GM19023 (cell line): ENCODE results near the gene TANK.
"Not testable (repeated sequence)": the region's sequence is repeated elsewhere in the genome, so short reads cannot be mapped to it uniquely, and the experiment has no call there.

Source experiments
- ATAC-seq: cut with Tn5 transposase; IDR thresholded peaks from one replicate; pipeline ENCODE4 v1.9.1; 2021; ENCODE audit warnings: mild to moderate bottlenecking, moderate library complexity; ENCODE audit not compliant: unreplicated experiment

The TANK gene

DNA sequence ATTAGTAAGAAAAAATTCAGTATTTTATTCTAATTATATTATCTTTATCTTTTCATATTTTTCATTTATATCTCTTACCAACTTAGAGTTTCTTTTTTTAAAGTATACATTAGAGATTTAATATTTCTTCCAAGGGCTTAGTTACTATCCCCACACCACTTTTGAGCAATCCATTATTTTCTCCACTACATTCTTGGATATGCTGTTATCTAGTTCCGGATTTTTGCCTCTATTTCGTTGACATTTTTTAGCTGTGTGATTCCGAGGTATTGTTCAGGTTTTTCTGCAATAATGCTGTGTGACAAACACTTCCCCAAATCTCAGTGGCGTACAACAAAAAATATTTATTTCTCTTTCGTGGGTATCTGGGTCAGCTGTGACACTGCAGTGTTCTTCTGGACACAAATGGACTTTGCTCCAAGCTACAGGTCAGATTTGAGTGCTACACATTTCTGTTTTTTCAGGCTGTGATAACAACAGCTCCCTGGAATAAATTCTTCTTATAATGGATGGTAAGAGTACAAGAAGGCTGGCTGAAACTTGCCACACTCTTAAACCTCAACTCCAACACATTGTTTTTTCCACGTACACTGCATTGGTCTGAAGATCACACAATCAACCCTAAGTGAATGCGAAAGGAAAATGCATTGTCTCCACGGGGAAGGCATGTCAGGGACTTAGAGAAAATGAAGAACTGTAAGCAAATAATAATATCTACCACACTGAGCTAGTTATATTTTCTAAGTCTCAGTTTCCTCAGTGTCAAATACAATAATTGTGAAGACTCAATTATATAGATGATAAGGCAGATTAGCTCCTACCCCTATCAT lies 97.1 kb downstream of the TANK start:
- no peak for ATAC-seq

DNA sequence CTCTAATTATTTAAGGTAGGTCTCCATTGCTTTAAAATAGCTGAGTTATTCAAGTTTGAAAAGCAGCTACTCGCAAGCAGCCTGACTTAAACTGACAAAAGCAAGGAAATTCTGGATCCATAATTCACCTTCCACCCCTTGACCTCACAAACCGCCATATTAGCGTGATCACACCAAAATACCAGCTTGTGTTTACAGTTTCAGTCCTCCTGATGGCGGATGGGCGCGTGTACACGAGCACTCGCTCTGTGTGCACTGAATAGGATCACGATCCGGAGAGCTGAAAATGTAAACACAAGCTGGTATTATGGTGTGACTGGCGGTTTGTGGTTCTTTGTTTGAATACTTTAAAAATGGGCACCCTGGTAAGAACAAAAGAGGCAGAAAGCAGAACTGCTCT lies 105.6 kb downstream of the TANK start:
- ATAC-seq, result no peak

DNA sequence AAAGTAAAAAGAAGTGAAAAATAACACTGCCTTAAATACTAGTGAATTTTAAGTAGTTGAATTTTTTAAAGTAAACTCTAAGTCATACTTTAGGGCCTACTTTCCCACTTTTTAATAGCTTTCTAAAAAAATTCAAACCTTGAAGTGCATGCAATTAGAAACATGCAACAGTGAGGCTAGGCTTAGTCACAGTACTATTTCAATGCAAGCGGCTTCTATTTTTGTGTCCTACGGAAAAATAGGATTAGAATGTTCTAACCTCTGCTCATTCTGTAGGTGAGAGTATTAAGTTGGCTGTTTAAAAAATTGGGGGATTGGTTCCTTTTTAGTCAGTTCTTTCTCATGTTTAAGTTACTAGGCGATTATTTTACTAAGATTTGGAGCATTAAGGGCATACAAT lies 108.9 kb downstream of the TANK start:
- no peak for ATAC-seq

DNA sequence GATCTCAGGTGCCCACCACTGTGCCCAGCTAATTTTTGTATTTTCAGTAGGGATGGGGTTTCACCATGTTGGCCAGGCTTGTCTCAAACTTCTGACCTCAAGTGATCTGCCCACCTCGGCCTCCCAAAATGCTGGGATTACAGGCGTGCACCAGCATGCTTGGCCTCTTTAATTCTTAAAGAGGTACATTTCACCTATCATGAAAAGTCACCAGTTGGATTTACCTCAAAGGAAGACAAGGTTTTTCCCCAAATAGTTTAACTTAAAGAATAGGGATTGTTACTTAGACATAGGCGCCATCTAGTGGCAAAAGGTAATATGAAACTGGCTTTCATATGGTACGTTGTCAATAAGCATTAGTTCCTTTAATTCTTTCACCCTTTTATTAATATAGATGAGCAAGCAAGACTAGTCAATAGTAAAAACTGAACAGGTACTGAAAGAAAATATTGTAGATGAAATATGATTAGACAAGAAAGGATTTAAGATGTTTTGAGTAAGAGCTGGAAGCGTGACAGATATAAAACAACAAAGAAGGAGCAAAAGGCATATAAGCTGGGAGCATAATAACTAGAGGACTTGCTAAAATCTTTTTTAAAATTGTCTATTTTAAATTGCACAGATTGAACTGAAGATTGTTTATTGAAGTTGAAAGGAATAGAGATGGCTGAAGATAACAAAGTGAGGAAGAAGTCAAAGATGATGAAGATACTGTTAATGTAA lies 113.0 kb downstream of the TANK start:
- ATAC-seq, result peak; percentile 76

DNA sequence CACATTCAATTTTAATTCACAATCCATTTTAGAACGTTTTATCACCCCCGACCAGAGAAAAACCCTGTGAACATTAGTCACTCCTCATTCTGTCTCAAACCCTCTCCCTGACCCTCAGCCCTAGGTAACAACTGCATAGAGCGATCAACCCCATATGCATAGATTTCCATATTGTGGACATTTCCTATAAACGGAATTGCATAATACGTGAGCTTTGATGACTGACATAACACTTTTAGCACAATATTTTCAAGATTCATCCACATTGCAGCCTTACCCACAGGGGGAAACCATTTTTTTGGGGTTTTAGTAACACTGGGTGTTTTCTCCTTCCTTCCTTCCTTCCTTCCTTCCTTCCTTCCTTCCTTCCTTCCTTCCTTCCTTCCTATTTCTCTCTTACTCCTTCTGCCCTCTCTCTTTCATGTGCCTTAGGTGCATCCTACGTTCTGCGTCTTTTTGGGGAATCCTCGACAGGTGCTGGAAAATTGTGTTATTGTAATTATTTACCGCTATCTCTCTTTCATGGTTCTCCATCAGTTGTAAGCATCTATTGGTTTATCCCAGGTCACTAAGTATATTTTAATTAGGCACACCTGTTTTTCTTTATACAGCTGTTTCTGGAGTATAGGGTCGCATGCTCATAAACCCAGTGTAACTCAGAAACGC lies 118.5 kb downstream of the TANK start:
- not testable (repeated sequence) for ATAC-seq

DNA sequence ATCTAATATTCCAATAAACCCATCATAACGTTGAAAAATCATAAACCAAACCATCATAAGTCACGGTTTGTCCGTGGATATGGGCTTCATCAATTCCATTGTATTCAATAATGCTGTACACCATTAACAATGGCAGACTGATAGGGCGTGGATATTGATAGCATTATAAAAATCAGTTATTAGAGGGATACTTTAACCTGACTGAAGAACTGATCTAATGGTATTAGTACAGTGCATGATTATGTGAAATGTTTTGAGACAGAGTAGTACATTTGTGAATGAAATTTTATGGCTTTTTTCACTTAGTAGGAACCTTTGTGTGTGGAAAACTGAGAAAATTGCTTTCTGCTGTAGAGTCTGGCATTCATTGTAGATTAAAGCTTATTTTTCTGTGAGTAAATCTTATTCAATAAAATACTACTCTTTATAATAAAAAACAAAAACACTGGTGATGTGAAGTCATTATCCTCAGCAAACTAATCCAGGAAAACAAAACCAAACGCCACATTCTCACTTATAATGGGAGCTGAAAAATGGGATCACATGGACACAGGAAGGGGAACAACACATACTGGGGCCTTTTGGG lies 119.1 kb downstream of the TANK start:
- ATAC-seq, result not testable (repeated sequence)

DNA sequence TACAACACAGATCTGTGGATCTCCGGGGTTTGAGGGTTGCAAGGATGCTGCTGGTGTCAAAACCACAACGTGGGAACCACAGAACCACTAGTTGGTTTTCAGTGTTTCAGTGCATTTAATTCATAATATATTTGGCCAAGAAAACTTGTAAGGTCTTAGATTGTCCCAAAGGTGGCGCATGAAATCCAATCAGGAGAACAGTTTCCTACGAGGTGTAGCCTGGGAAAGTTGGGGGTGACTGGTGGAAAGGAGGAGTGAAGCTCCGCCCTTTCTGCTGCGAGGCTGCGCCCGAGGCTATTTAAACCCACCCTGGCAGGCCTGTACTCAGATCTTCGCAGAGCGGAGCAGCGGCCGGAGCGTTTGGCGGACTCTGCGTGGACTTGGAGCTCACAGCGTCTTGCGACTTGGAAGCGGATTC lies 120.7 kb downstream of the TANK start:
- not testable (repeated sequence) for ATAC-seq

DNA sequence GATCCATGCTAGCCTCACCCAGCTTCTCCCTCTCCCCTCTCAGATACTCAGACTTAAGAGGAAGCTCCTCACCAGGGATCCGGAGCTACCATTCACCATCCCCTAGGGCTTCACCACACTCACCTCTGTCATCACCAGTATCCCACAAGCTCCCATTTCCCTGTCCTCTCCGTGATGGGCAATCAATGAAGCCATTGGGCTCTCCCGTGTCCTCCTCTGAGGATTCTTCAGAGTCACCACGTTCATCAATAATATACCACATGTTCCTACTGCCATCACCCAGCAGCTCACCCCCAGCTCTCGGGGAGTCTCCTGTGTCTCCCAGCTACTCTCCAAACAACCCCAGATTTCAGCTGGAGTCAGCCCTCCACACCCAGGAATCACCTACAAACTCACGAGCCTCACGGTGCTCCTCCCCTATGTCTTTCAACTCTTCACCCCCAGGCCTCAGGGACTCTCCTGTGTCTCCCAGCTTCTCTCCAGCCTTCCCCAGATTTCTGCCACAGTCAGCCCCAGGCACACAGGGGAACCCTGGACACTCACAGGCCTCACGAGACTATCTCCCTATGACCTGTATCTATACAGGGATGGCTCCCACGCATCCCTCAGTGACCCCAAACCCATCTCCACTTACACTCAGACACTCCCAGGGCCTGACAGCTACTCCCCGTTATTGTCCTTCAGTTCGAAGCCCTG lies 121.5 kb downstream of the TANK start:
- not testable (repeated sequence) for ATAC-seq

DNA sequence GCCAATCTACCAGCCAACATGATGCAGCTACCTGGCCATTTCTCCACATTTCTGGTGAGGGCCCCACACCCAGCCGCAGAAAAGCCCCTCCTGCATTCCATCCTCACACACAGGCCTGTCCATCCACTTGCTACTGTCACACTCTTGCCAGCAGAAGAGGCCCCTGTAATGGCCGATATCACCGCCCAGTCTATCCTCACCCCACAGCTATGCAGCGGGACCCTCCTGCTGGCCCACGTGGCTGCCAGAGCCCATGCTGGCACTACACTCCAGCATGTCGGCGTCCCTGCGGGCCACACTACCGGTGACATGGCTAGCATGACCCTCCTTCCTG lies 122.0 kb downstream of the TANK start:
- ATAC-seq, result not testable (repeated sequence)

DNA sequence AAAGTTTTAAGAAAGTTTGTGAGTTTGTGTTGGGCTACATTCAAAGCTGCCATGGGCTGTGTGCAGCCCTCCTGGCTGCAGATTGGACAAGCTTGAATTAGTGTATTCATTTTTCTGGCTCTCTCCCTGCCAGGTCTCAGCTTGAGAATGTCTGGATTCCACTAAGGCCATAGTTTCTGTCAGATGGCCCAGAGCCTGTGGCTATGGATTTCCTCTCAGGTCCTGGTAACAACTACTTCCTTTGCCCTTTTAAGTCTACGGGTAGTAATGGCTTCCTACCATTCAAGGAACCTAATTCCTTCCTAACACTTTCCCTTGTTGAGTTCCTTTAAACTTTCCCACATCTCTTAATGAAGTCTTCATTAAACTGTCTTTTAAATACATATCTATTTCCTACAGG lies 123.7 kb downstream of the TANK start:
- ATAC-seq, result no peak
